M059J (cell line): ENCODE measurements around the gene PSMD12. TPM values are rescaled to one million over a fixed set of nuclear protein-coding genes. Genes with fewer than 3 reads are reported as not detected.
"Not testable (repeated sequence)": the region's sequence is repeated elsewhere in the genome, so short reads cannot be mapped to it uniquely, and the experiment has no call there.

Source experiments
- DNase-seq: peaks from one replicate; pipeline ENCODE4 v3.0.0-alpha.2; 2012; ENCODE audit warnings: low read depth
- total RNA-seq: library from RNA; depleted of rRNA; stranded (reverse); fragments of >200 nt; shearing (Covaris generic); gene quantifications from 2 replicates; pipeline ENCODE4 v1.2.3, GENCODE V29; 2014

PSMD12 gene
- total RNA-seq, 1 experiment from 2014 or later: 54.0 TPM

DNA sequence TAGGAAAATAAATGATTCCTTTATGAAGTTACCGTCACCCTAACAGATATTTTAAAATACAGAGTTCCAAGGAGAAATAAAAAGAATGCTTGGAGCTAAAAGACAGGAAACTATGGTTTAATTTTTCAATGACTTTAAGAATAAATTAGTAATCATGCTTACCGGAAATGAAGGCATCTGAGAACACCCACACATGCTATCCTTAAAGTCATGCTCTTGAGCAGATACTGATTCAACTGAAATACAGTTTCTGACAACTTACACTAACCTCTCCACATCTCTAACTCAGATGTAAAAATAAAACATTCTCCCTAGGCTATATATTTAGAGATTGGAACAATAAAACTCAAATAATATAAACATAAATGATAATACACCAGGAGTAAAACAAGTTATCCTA is 7.8 kb downstream of the PSMD12 start:
- no peak for DNase-seq

DNA sequence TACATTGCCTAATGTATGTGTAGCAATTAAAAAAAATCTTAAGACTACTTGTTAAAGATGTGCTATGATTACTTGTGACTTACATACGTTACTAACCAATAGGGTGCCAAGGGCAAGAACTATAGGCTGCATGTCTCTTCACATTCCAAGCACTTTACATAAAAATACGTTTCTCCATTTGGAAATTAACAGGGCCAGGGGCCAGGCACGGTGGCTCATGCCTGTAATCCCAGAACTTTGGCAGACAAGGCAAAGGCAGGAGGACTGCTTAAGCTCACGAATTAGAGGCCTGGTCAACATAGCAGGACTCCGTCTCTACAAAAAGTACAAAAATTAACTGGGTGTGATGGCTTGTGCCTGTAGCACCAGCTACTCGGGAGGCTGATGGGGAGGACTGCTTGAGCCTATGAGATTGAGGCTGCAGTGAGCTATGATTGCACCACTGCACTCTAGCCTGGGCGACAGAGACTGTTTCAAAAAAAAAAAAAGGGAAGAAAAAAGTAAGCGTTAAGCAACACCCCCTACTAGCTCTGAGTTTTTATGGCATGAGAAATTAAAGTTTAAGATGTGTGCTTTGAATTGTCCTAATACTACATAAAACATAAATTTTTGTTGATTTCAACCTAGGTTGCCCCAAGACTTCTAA is 12.3 kb downstream of the PSMD12 start:
- no peak for DNase-seq

- no peak for DNase-seq
These were observed 13.2 kb downstream of the PSMD12 start for GRCh38 chr17:67353161-67353560.

GRCh38 chr17:67349420-67349819 is 17.0 kb downstream of the PSMD12 start:
- DNase-seq: no peak

- DNase-seq: no peak
These were observed 18.6 kb downstream of the PSMD12 start for GRCh38 chr17:67347826-67348225.

DNA sequence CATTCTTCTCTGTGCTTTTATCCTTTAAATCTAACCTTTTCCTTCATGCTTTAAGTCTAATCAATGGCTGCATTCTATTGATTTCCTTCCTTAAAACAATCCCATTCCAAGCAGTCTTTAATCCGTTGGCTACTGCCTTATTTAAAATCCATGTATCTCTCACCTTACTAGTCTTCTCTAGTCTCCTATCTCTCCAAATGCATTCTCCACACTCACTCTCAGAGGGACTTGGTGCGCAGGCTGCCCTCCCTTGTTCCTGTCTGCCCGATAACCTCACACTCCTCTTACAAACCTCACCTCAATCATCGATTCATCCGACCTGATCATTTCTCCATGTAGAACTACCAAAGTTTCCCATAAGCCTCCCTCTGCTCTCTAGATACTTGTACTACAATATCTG is 23.1 kb downstream of the PSMD12 start:
- DNase-seq: no peak

DNA sequence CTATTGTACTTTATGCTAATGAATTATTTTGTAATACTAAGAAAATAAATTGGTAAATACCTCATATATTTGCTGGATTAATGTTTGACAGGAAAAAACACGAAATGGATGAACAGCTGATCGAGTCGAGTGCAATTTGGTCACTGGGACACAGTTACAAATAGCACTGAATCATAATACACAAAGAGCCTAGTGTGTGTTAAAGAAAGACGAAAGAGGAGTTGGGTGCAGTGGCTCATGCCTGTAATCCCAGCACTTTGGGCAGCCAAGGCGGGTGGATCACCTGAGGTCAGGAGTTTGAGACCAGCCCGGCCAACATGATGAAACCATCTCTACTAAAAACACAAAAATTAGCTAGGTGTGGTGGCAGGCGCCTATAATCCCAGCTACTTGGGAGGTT is 28.0 kb downstream of the PSMD12 start:
- not testable (repeated sequence) for DNase-seq

DNA sequence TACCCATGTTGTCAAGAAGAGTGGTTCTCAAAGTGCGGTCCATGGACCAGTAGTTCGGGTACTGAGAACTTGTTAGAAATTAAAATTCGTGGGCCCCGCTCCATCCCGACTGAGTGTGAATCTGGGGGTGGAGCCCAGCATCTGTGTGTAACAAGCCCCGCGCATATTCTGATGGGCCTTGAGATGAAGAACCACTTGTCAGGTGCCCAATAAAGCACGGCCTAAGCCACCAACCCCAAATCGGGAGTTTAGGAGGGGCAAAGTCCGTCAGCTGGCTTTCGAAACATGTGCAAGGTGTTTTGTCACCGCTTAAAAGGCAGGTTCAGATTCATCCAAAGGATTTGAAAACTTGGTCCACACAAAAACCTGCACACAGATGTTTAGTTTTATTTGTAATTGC is 29.5 kb downstream of the PSMD12 start:
- DNase-seq: no peak

- no peak for DNase-seq
These were observed 31.0 kb downstream of the PSMD12 start for GRCh38 chr17:67335245-67335835.

GRCh38 chr17:67332162-67332508 is 34.2 kb downstream of the PSMD12 start:
- not testable (repeated sequence) for DNase-seq

DNA sequence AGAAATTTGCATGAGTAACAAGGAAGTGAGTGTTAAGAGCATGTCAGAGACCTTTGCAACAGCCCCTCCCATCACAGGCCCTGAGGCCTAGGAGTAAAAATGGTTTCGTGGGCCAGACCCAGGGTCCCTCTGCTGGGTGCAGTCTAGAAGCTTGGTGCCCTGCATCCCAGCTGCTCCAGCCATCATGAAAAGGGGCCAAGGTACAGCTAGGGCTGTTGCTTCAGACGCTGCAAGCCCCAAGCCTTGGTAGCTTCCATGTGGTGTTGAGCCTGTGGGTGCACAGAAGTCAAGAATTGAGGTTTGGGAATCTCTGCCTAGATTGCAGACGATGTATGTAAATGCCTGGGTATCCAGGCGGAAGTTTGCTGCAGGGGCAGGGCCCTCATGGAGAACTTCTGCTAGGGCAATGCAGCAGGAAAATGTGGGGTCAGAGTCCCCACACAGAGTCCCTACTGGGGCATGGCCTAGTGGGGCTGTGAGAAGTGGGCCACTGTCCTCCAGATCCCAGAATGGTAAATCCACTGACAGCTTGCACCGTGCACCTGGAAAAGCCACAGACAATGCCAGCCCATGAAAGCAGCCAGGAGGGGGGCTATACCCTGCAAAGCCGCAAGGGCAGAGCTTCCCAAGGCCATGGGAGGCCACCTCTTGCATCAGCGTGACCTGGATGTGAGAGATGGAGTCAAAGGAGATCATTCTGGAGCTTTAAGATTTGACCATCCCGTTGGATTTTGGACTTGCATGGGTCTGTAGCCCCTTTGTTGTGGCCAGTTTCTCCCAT is 34.8 kb downstream of the PSMD12 start:
- not testable (repeated sequence) for DNase-seq

- DNase-seq: no peak
These were observed 38.4 kb downstream of the PSMD12 start for GRCh38 chr17:67328026-67328425.

DNA sequence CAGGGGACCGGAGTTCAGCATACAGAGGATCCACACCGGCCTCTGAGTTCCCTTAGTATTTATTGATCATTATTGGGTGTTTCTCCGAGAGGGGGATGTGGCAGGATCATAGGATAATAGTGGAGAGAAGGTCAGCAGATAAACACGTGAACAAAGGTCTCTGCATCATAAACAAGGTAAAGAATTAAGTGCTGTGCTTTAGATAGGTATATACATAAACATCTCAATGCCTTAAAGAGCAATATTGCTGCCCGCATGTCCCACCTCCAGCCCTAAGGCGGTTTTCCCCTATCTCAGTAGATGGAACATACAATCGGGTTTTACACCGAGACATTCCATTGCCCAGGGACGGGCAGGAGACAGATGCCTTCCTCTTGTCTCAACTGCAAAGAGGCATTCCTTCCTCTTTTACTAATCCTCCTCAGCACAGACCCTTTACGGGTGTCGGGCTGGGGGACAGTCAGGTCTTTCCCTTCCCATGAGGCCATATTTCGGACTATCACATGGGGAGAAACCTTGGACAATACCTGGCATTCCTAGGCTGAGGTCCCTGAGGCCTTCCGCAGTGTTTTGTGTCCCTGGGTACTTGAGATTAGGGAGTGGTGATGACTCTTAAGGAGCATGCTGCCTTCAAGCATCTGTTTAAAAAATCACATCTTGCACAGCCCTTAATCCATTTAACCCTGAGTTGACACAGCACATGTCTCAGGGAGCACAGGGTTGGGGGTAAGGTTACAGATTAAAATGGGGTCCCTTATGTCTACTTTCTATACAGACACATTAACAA is 39.2 kb downstream of the PSMD12 start:
- not testable (repeated sequence) for DNase-seq

DNA sequence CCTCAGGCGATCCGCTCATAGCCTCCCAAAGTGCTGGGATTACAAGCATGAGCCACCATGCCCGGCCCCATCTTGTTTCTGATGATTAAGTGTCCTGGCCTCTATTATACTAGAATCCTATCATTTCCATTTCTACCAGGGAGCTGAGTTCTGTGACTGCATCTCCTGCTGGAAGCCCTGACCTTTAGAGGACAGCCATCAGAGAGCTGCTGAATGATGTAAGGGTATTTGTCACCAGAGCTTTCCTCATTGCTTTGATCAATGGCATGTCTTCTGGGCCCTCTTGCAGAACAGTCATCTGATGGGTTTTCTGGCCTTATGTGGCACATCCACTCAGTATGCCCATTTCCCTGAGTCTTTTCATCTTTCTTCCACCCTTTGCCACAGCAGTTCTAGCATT is 39.9 kb downstream of the PSMD12 start:
- DNase-seq: no peak

DNA sequence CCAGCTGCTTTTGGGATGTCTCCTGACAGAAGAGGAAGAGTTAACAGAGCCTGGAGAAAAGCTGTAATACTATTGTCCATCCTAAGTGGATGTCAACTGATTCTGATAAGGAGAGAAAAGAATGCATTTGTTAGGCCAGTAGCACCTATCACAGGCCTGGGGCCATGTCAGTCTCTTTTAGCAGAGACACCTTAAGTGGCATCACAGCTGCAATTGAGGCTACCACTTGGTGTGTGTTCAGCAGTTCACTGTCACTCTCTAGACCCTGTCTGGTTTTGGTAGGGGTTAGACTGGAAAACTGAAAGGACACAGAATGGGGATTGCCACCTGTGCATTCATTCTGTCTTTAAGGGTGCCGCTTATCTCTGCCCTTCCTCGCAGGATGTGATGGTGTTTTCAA is 42.0 kb downstream of the PSMD12 start:
- no peak for DNase-seq

- DNase-seq: no peak
These were observed 42.9 kb downstream of the PSMD12 start for GRCh38 chr17:67323445-67323844.

DNA sequence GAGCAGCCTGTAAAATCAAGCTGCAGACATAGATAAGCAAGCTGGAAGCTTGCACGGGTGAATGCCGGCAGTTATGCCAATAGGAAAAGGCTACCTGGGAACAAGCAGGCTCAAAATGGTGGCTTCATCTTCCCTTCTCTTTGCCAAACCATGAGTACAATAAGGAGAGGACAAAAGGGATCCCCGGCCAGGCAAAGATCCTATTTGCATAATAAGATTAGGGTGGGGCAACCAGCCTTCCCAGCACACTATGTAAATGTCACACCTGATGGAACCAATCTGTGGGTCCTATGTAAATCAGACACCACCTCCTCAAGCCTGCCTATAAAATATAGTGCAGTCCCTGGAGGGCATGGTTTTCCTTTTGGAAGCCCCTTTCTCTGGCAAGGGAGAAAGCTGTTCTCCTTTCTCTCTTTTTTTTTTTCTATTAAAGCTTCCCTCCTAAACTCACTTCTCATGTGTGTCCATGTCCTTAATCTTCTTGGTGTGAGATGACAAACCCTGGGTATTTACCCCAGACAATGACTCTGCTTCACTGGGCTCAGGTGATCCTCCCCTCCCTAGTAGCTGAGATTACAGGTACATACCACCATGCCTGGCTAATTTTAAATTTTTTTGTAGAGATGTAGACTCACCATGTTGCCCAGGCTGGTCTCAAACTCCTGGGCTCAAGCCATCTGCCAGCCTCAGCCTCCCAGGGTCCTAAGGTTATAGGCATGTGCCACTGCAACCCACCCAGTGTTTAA is 44.2 kb downstream of the PSMD12 start:
- no peak for DNase-seq

GRCh38 chr17:67321486-67321885 is 44.9 kb downstream of the PSMD12 start:
- not testable (repeated sequence) for DNase-seq

DNA sequence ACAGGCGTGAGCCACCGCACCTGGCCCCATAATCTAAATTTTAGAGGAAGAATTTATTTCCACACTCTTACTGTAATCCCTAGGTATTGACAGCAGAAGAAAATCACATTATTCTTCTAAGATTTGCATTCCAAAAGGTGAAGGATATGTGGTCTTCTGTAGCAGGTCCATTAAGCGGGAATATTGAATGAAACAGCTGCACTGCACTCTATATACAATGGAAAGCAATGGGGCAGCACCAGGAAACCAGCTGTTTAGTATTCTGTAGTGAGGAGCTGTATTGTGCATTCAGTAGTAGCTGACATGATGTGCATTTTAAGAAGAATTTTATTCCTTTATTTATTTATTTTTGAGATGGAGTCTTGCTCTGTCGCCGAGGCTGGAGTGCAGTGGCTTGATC is 49.6 kb downstream of the PSMD12 start:
- no peak for DNase-seq

DNA sequence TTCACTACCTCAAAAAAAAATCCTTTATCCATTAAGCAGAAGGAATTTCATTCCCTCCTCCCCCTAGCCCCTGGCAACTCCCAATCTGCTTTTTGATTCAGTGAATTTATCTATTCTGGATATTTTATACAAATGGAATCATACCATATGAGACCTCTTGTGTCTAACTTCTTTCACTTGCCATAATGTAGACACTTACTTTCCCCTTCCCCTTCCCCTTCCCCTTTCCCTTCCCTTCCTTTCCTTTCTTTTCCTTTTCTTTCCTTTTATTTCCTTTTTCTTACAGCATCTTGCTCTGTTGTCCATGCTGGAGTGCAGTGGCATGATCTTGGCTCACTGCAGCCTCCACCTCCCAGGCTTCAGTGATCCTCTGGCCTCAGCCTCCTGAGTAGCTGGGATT is 50.5 kb downstream of the PSMD12 start:
- no peak for DNase-seq

GRCh38 chr17:67312265-67312664 is 54.1 kb downstream of the PSMD12 start:
- no peak for DNase-seq

GRCh38 chr17:67311575-67311974 is 54.8 kb downstream of the PSMD12 start:
- no peak for DNase-seq
